ENCODE results near the gene MALL.

DNA sequence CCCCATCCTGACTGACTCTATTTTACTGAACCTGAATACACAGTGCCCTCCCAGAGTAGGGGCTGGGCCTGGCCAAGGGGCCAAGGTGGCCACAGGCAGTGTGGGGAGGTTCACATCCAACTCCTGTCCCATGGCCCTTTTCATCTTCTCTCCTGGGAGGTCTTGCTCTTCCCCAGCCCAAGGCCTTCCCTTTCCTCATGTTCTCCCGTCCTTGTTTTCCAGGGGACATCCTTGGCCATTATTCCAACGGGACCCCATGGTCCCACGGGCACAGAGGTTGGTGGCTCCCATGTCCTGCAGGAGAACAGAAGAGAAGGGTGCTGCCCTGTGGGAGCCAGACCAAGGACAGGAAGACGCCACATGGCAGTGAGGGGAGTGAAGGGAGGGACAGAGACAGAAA lies 10.4 kb downstream of the MALL start:
- no peak for TF ChIP-seq CTCF (IDR thresholded peaks at IDR 0.05 in 2 of 3, conservative IDR thresholded peaks at IDR 0.05 in 1 of 3; ENCODE audit: control insufficient read depth in 2 of 3, extremely low read depth in 1 of 3, insufficient read depth in 1 of 3, low read depth in 3 of 3, low read length in 3 of 3)
- TF ChIP-seq, protein P1, sequence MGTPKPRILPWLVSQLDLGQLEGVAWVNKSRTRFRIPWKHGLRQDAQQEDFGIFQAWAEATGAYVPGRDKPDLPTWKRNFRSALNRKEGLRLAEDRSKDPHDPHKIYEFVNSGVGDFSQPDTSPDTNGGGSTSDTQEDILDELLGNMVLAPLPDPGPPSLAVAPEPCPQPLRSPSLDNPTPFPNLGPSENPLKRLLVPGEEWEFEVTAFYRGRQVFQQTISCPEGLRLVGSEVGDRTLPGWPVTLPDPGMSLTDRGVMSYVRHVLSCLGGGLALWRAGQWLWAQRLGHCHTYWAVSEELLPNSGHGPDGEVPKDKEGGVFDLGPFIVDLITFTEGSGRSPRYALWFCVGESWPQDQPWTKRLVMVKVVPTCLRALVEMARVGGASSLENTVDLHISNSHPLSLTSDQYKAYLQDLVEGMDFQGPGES (IDR thresholded peaks at IDR 0.05), result no peak
